GM19351 (cell line): Measurements from ENCODE around the gene SRSF6.
"Not testable (repeated sequence)": the region's sequence is repeated elsewhere in the genome, so short reads cannot be mapped to it uniquely, and the experiment has no call there.

Experiments
- ATAC-seq: cut with Tn5 transposase; IDR thresholded peaks from one replicate; pipeline ENCODE4 v1.9.1; 2021; ENCODE audit warnings: mild to moderate bottlenecking, moderate library complexity; ENCODE audit not compliant: unreplicated experiment

SRSF6 gene

DNA sequence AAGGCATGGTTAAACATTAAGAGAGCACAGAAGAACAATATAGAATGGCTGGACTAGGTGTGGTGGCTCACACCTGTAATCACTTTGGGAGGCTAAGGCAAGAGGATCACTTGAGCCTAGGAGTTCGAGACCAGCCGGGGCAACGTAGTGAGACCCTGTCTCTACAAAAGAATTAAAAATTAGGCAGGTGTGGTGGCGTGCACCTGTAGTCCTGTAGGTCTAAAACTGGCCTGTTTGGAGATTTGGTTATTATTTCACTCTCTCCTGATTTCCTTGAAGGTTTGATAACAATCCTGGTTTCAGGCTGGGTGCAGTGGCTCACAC, 15.6 kb downstream of the SRSF6 start:
- ATAC-seq = no peak

DNA sequence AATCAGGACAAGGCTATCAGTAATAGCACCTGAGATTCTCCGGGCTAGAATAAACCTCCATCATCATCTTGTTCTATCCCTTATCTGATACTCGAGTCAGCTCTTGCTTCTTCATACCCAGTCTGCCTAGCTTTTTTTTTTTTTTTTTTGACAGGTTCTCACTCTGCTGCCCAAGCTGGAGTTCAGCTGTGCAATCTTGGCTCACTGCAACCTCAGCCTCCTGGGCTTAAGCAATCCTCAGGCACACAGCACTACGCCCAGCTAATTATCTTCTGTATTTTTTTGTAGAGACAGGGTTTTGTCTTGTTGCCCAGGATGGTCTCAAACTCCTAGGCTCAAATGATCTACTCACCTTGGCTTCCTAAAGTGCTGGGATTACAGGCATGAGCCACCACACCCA, 19.5 kb downstream of the SRSF6 start:
- ATAC-seq = no peak

DNA sequence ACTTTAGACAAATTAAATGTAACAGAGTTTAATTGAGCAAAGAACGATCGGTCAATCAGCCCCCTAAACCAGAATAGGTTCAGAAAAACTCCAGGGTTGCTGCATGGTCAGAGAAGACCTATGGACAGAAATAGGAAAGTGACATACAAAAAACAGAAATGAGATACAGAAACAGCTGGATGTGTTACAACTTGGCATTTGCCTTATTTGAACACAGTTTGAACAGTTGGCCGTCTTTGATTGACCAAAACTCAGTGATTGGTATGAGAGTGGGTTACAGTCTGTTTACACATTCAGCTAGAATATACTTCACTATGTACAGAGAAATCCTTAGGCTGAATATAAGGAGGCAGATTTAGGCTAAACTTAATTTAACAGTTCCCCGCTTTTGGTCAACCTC, 19.9 kb downstream of the SRSF6 start:
- no peak for ATAC-seq

DNA sequence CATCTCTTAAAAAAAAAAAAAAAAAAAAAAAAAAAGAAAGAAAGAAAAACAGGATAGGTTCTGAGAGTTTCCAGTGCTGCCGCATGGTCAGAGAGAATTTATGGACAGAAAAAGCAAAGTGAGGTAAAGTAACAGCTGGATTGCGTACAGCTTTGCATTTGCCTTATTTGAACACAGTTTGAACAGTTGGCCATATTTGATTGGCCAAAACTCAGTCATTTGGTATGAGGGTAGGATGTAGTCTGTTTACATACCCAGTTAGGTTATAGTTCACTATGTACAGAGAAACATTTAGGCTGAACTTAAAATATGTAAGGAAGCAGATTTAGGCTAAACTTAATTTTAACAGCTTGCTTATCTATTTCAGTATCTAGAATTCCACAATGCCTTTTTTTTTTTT, 32.3 kb downstream of the SRSF6 start:
- ATAC-seq = no peak

DNA sequence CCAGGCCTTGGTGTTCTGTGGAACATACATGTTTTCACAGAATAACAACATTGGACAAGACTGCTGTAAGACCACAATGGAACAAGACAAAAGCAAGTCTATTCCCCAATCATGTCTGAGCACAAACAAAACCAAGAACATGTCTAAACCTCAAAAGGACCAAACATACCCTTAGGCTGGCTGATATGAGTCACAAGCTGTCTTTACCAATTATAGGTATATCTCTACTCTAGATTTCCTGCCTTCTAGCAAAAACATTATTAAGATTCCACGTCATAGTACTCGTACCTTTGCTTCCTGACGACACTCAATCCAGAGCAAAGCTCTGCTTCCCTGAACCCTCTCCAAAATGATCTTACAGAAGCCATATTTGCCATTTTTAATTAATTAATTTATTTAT, 34.4 kb downstream of the SRSF6 start:
- peak; percentile 98 for ATAC-seq

DNA sequence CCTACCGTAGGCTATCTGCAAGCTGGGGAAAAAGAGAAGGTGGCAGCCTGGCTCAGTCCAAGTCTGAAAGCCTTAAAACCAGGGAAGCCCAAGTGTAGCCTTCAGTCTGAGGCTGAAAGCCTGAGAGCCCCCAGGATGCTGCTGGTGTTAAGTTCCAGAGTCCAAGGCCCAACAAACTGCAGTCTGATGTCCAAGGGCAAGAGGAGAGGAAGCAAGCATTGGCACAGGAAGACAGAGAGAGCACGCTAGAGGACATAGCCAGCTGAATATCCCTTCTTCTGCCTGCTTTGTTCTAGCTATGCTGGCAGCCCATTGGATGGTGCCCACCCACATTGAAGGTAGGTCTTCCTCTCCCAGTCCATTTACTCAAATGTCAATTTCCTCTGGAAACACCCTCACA, 37.7 kb downstream of the SRSF6 start:
- ATAC-seq = no peak

DNA sequence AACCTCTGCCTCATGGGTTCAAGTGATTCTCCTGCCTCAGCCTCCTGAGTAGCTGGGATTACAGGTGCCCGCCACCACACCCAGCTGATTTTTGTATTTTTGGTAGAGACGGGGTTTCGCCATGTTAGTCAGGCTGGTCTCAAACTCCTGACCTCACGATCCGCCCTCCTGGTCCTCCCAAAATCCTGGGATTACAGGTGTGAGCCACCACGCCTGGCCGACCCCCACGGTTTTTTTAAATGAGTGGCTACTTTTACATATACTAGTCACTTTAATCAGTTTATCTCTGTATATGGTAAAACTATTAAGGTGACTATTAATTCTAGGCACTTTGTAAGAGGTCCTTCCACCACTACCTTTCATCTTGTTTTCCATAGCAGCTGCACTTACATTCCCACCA, 44.3 kb downstream of the SRSF6 start:
- not testable (repeated sequence) for ATAC-seq

DNA sequence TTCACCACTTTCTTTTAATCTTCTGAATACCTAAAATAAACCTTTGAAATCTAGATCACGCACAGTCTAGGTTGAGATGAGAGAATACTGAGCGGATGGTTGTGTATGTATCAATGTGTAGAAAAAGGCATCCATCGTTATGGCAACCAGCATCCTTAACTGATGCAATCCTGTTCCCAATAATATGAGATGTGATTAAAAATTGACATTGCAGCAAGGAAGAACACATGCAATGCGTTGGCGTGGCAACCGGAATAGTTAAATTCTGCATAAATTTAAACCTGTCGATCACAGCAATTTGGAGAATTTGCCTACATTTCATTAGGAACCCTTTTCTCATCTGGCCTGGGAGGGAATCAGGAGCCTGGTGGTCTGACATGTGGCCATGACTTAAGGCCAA, 48.5 kb downstream of the SRSF6 start:
- no peak for ATAC-seq

DNA sequence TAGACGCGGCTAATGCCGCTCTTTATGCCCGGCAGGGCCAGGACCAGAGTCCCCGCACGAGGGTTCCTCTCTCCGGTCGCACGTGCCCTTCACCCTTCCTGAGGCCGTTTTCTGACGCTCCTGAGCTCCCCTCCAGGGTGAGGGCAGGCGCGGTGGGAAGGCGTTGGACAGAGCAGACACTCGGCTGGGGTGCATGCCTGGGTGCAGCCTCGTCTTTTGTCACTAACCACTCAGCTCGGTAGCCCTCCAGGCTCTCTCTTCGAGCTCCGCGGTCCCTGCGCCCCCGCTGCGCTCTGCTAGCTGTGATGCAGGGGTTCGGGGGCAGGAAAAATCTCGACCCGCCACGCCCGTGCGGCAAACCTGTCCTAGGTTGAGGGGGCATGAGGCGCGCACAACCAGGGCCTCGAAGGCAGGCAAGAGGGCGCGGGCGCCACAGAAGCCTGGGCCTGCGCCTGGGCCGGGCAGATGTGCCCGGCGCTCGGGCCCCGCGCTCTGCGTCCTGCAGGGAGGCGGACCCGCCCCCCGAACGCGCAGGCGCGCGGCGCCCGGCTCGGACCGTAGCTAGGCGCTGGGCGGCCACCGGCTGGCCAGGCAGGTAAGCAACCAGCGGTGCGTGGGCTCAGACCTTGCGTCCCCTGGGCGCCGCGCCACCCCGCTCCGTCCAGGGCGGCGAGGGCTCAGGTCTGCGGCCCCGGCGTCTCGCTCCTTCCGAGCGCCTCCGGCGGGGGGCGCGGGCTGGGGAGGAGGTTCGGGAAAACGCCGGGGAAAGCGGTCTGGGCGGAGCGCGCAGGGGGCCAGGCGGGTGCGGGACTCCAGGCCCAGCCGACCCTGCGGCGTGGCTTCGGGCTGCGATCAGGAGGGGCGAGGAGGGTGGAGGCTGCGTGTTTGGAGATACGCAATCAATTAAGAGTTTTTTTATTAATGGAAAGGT, 49.7 kb downstream of the SRSF6 start, which contains the start of gene L3MBTL1:
TSS of gene L3MBTL1 (plus strand) at position 548 of the 931 bp plus-strand sequence. CDS start 5,807 bp downstream, outside the sequence.
- no peak for ATAC-seq

DNA sequence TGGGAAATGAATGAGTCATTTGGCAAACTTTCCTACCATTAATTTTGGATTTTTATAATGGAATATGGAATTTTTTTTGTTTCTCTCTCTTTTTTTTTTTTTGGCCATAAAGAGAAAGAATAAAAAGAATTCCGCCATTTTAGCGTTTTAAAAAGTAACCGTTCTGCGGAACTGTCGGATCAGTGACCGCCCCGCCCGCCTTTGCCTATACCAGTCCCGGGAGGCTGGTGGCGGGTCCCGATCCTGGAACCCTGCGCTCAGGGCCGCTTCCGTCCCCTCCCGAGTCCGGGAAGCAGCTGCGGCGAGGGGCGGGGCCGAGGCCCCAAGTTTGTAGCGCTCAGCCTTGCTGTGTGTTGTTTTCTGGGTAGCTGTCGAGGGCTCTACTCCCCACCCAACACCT, 50.4 kb downstream of the SRSF6 start:
- no peak for ATAC-seq

DNA sequence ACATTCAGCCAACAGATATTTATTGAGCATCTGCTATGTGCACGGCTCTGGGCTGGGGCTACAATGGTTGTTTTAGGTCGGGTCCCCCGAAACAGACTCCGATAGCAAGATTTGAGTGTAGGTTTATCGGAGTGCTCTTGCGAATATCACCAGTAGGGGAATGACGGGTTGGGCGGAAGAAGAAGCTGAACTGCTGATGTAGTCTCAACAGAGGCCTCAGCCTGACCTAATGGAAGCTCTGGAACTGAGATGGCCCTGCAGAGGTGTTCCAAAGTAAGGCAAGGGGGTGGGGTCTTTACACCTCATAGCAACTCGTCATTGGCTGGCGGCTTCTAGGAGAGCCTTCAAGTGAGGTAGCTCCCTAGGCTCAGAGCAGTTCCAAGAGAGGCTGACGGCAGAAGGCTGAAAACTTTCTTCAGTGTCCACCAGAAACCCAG, 50.9 kb downstream of the SRSF6 start:
- ATAC-seq = no peak

DNA sequence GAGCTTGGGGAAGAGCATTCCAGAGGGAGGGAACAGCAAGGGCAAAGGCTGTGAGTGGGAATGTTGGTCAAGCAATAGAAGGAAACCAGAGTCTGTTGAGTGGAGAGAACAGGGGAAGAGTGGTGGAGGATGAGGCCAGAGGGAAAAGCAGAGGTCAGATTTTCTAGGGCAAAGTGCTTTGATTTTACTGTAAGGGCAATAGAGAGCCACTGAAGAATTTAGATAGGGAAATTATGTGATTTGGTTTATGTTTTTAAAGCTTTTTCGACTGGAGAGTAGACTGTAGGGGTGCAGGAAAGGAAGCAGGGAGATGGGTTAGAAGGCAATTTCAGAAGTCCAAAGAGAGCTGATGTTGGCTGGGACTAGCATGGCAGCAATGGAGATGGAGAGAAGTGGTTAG, 54.2 kb downstream of the SRSF6 start:
- ATAC-seq = no peak

DNA sequence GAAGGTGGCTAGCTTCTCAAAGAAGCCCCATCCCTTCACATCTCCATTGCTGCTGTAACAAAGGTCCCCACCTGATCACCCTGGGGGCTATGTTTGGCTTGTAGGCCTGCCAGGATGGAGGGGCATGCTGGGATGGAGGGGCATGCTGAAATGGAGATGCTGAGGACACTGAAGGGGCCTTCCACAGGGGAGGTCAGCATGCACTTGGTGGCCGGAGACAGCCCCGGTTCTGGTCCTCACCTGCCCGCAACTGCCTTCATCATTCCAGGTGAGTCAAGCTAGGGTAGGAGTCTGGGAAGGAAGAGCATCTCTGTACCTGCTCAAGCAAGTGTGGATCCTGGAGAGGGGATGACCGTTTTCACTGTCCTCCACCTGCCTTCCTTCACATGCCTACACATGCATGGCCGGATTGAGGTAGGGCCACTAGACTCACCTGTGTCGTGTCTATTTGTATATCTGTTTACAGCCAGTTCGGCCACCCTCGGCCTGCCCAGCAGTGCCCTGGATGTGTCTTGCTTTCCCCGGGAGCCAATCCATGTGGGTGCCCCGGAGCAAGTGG, 55.8 kb downstream of the SRSF6 start:
- ATAC-seq = peak; percentile 7
